ENCODE results near the gene CD79B. TPM values are rescaled to one million over a fixed set of nuclear protein-coding genes. Genes with fewer than 3 reads are reported as not detected.

CD79B gene
- total RNA-seq, 1 experiment from 2014 or later, result not detected

- no peak overlapping the region for H2AFZ ChIP-seq (ENCODE audit: low read length)
- TF ChIP-seq EZH2phosphoT487 (IDR thresholded peaks at IDR 0.05; ENCODE audit: borderline replicate concordance, low read length) (no peak), CTCF (conservative IDR thresholded peaks at IDR 0.05; ENCODE audit: low read depth, low read length) (no peak), EZH2 (IDR thresholded peaks at IDR 0.05; ENCODE audit: low read length, unreplicated experiment) (no peak)
- ChIA-PET POLR2A (ENCODE audit: unreplicated experiment) (no interaction called here), CTCF (no interaction called here)
- H4K20me1 ChIP-seq (ENCODE audit: low read length), result no peaks in the 10 kb centered on the region
- H3K36me3 ChIP-seq (ENCODE audit: low read depth, low read length), result no peaks in the 10 kb centered on the region
- no peak for ATAC-seq
- H3K9me3 ChIP-seq (ENCODE audit: low read length), result no peaks in the 10 kb centered on the region
- H3K27me3 ChIP-seq (ENCODE audit: low read length), result no peaks in the 10 kb centered on the region
- no peaks in the 10 kb centered on the region for H3K4me1 ChIP-seq (ENCODE audit: insufficient read depth, low read length)
- BruUV-seq (replicated peaks), result no TSS peak
- H3K4me2 ChIP-seq (ENCODE audit: low read length), result no peak overlapping the region
- no peaks in the 10 kb centered on the region for H3K79me2 ChIP-seq (ENCODE audit: low read length)
- no peaks in the 10 kb centered on the region for H3F3A ChIP-seq (ENCODE audit: low read length, unreplicated experiment)
- intact Hi-C loops (cut with micrococcal nuclease), result no loop called here
- no peak overlapping the region for H3K27ac ChIP-seq (ENCODE audit: low read length)
- H3K4me3 ChIP-seq (ENCODE audit: low read length), result no peak overlapping the region
- no peak overlapping the region for H3K9ac ChIP-seq (ENCODE audit: low read length)
- DNase-seq, result no peak
- no peaks in the 10 kb centered on the region for H3K9me2 ChIP-seq (replicated peaks; ENCODE audit: low read length)
These were observed 28.3 kb upstream of the CD79B start for GRCh38 chr17:63960430-63960829.

- Histone ChIP-seq H3K9me3 (ENCODE audit: low read length) (no peaks in the 10 kb centered on the region), H3F3A (ENCODE audit: low read length, unreplicated experiment) (no peaks in the 10 kb centered on the region), H2AFZ (ENCODE audit: low read length) (no peak overlapping the region), H3K27me3 (ENCODE audit: low read length) (no peaks in the 10 kb centered on the region), H3K4me3 (ENCODE audit: low read length) (no peak overlapping the region), H3K9me2 (replicated peaks; ENCODE audit: low read length) (no peaks in the 10 kb centered on the region), H3K4me1 (ENCODE audit: insufficient read depth, low read length) (no peaks in the 10 kb centered on the region), H4K20me1 (ENCODE audit: low read length) (no peaks in the 10 kb centered on the region), H3K36me3 (ENCODE audit: low read depth, low read length) (no peaks in the 10 kb centered on the region), H3K27ac (ENCODE audit: low read length) (no peak overlapping the region), H3K79me2 (ENCODE audit: low read length) (no peaks in the 10 kb centered on the region), H3K4me2 (ENCODE audit: low read length) (no peak overlapping the region), H3K9ac (ENCODE audit: low read length) (no peak overlapping the region)
- no TSS peak for BruUV-seq (replicated peaks)
- no peak for DNase-seq
- TF ChIP-seq EZH2 (IDR thresholded peaks at IDR 0.05; ENCODE audit: low read length, unreplicated experiment) (no peak), EZH2phosphoT487 (IDR thresholded peaks at IDR 0.05; ENCODE audit: borderline replicate concordance, low read length) (no peak), CTCF (conservative IDR thresholded peaks at IDR 0.05; ENCODE audit: low read depth, low read length) (no peak)
- ChIA-PET CTCF (no interaction called here), POLR2A (ENCODE audit: unreplicated experiment) (no interaction called here)
- intact Hi-C loops (cut with micrococcal nuclease), result no loop called here
- ATAC-seq, result no peak
These were observed 27.9 kb upstream of the CD79B start for GRCh38 chr17:63960006-63960405.

- no peaks in the 10 kb centered on the region for H3K9me2 ChIP-seq (replicated peaks; ENCODE audit: low read length)
- H3K9me3 ChIP-seq (ENCODE audit: low read length), result no peaks in the 10 kb centered on the region
- no TSS peak for BruUV-seq (replicated peaks)
- H3K36me3 ChIP-seq (ENCODE audit: low read depth, low read length), result no peaks in the 10 kb centered on the region
- ATAC-seq, result no peak
- H3K27ac ChIP-seq (ENCODE audit: low read length), result no peak overlapping the region
- H3K4me3 ChIP-seq (ENCODE audit: low read length), result no peak overlapping the region
- no peaks in the 10 kb centered on the region for H3K27me3 ChIP-seq (ENCODE audit: low read length)
- no peak for TF ChIP-seq EZH2phosphoT487 (IDR thresholded peaks at IDR 0.05; ENCODE audit: borderline replicate concordance, low read length)
- TF ChIP-seq EZH2 (IDR thresholded peaks at IDR 0.05; ENCODE audit: low read length, unreplicated experiment), result no peak
- no peak for DNase-seq
- no peaks in the 10 kb centered on the region for H3F3A ChIP-seq (ENCODE audit: low read length, unreplicated experiment)
- no peak overlapping the region for H2AFZ ChIP-seq (ENCODE audit: low read length)
- H3K79me2 ChIP-seq (ENCODE audit: low read length), result no peaks in the 10 kb centered on the region
- H3K9ac ChIP-seq (ENCODE audit: low read length), result no peak overlapping the region
- POLR2A ChIA-PET (ENCODE audit: unreplicated experiment), result interaction anchor here (0.6 kb wide), 1 partner anchor 28 kb away, joined by 4 read pairs; no protein-coding TSS in a partner anchor
- no peaks in the 10 kb centered on the region for H4K20me1 ChIP-seq (ENCODE audit: low read length)
- H3K4me2 ChIP-seq (ENCODE audit: low read length), result no peak overlapping the region
- CTCF ChIA-PET, result no interaction called here
- no peaks in the 10 kb centered on the region for H3K4me1 ChIP-seq (ENCODE audit: insufficient read depth, low read length)
- intact Hi-C loops (cut with micrococcal nuclease), result no loop called here
These were observed 24.3 kb upstream of the CD79B start for GRCh38 chr17:63956296-63956920.

All from PC-3 (cell line).